Tibial artery (tissue), 4 donors: Measurements from ENCODE around the gene TNS3.
A peak's percentile ranks its signal among the peaks of the same experiment; 100 is the strongest.

ENCODE experiments used
- DNase-seq, 2 donors: peaks; one replicate each; pipeline ENCODE4 v3.0.0-alpha.2; 2019
- H3K27ac ChIP-seq, 2 donors: fragments of 200-600 bp; sonication (generic) in 1 of 2; 1 replicate in 1 of 2; 2 replicates in 1 of 2; pipeline ENCODE4 v1.5.1; 2018 to 2019; ENCODE audit warnings: mild to moderate bottlenecking in 1 of 2
- H3K27me3 ChIP-seq, 2 donors: fragments of 200-600 bp; sonication (generic) in 1 of 2; one replicate each; pipeline versions ENCODE4 v1.5.1 to v1.6.0; 2016 to 2019
- H3K36me3 ChIP-seq, 3 donors: fragments of 200-600 bp; sonication (generic) in 2 of 3; one replicate each; pipeline ENCODE4 v1.5.1; 2016 to 2019; ENCODE audit warnings: mild to moderate bottlenecking in 2 of 3
- H3K4me1 ChIP-seq, 4 donors: fragments of 200-600 bp; sonication (generic) in 2 of 4; 1 replicate in 3 of 4; 2 replicates in 1 of 4; pipeline ENCODE4 v1.5.1; 2016 to 2019
- H3K4me3 ChIP-seq, 2 donors: fragments of 200-600 bp; sonication (generic) in 1 of 2; 1 replicate in 1 of 2; 2 replicates in 1 of 2; pipeline ENCODE4 v1.5.1; 2018 to 2019; ENCODE audit warnings: mild to moderate bottlenecking in 2 of 2
- H3K9me3 ChIP-seq, 3 donors: fragments of 200-600 bp; sonication (generic) in 1 of 3; one replicate each; pipeline ENCODE4 v1.5.1; 2016 to 2019
- intact Hi-C: fragments of 100-400 bp; cut with DNase I; formaldehyde crosslinking; loops from one replicate; pipeline ENCODE4 v1.15.0; 2023; ENCODE audit warnings: low total_unique reads
- TF ChIP-seq, protein P1 (sequence below), 2 experiments: fragments of 200-600 bp in 1 of 2; fragments of 450-650 bp in 1 of 2; IDR thresholded peaks; one replicate each; pipeline ENCODE4 v1.5.1; 2017 to 2019; ENCODE audit warnings: antibody characterized with exemption in 2 of 2, mild to moderate bottlenecking in 1 of 2, moderate library complexity in 1 of 2

The TNS3 gene

GRCh38 chr7:47622946-47623640, 41.2 kb upstream of the TNS3 start:
- no peaks in the 10 kb centered on the region for H3K27me3 ChIP-seq
- intact Hi-C loops: no loop called here
- H3K36me3 ChIP-seq: no peaks in the 10 kb centered on the region
- H3K9me3 ChIP-seq: no peaks in the 10 kb centered on the region
- peaks cover 3 to 49% (median 27%) of the 10 kb centered on the region in 4 donors for H3K4me1 ChIP-seq
- TF ChIP-seq, protein P1, sequence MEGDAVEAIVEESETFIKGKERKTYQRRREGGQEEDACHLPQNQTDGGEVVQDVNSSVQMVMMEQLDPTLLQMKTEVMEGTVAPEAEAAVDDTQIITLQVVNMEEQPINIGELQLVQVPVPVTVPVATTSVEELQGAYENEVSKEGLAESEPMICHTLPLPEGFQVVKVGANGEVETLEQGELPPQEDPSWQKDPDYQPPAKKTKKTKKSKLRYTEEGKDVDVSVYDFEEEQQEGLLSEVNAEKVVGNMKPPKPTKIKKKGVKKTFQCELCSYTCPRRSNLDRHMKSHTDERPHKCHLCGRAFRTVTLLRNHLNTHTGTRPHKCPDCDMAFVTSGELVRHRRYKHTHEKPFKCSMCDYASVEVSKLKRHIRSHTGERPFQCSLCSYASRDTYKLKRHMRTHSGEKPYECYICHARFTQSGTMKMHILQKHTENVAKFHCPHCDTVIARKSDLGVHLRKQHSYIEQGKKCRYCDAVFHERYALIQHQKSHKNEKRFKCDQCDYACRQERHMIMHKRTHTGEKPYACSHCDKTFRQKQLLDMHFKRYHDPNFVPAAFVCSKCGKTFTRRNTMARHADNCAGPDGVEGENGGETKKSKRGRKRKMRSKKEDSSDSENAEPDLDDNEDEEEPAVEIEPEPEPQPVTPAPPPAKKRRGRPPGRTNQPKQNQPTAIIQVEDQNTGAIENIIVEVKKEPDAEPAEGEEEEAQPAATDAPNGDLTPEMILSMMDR (IDR thresholded peaks at IDR 0.05): no peak
- peak in 1 of 2 donors; percentile 41 for DNase-seq
- no peak overlapping the region for H3K4me3 ChIP-seq
- H3K27ac ChIP-seq: peak overlapping the region; percentile 74 to 77

DNA sequence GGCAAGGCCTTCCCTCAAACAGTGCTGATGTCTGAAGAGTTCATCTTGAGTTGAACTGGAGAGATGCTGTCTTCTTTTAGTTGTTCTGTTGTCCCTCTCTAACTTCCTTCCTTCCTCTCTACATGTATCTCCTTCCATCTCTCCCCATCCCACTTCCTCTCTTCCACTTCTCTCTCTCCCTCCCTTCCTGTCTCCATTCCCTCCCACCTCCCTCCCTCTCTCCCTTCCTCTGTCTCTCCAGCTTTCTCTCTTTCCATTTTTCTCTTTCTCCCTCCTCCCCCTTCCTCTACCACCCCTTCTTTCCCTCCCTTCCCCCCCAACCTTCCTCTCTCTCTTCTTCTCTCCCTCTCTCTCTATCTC, 40.7 kb upstream of the TNS3 start:
- intact Hi-C loops: no loop called here
- TF ChIP-seq, protein P1 (IDR thresholded peaks at IDR 0.05): no peak
- Histone ChIP-seq H3K4me3 (no peak overlapping the region), H3K4me1 (peaks cover 3 to 44% (median 27%) of the 10 kb centered on the region in 4 donors), H3K9me3 (no peaks in the 10 kb centered on the region), H3K27ac (peak overlapping the region; percentile 74 to 77), H3K36me3 (no peaks in the 10 kb centered on the region), H3K27me3 (no peaks in the 10 kb centered on the region)
- DNase-seq: no peak

DNA sequence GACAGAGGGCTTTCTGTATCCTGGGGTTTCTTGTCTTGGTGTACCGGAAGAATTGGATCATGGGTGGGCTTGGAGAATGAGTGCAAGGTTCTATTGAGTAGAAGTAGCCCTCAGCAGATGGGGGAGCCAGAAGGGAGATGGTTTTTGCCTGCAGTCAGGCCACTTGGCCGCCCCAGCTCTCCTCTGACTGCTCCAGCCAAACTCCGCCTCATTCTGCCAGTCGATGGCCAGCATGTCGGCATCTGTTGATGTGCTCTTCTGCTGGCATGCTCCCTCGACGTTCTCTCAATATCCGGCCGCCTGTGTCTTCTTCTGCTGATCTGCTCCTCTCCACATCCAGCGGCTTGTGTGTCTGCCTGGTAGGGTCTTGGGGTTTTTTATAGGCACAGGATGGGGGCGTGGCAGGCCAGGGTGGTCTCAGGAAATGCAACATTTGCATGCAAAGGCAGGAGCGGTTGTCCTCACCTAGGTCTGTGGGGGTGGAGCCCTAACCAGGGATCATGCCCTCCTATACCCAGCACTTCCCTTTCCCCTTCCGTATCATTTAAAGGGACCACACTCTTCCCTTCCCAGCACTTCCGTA, 40.2 kb upstream of the TNS3 start:
- Histone ChIP-seq H3K27ac (peak overlapping the region; percentile 74 to 77), H3K36me3 (no peaks in the 10 kb centered on the region), H3K4me1 (peaks cover 3 to 41% (median 27%) of the 10 kb centered on the region in 4 donors), H3K4me3 (no peak overlapping the region), H3K27me3 (no peaks in the 10 kb centered on the region), H3K9me3 (no peaks in the 10 kb centered on the region)
- DNase-seq: no peak
- intact Hi-C loops: no loop called here
- TF ChIP-seq, protein P1 (IDR thresholded peaks at IDR 0.05): no peak

GRCh38 chr7:47621347-47621746, 39.4 kb upstream of the TNS3 start:
- TF ChIP-seq, protein P1 (IDR thresholded peaks at IDR 0.05): no peak
- DNase-seq: no peak
- Histone ChIP-seq H3K4me1 (peaks cover 3 to 41% (median 27%) of the 10 kb centered on the region in 4 donors), H3K9me3 (no peaks in the 10 kb centered on the region), H3K4me3 (no peak overlapping the region), H3K36me3 (no peaks in the 10 kb centered on the region), H3K27me3 (no peaks in the 10 kb centered on the region), H3K27ac (peak overlapping the region; percentile 74 to 77)
- intact Hi-C loops: no loop called here

DNA sequence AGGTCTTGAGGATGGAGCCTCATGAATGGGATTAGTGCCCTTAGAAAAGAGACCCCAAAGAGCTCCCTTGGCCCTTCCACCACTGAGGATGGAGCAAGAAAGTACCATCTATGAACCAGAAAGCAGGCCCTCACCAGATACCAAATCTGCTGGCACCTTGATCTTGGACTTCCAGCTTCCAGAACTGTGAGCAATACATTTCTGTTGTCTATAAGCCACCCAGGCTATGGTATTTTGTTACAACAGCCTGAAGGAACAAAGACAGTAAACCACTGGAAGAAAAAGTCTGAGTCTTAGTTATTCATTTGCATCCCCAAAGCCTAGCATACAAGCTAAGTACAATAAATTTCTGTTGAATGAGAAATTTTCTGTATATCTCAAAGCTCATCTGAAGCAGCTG, 37.9 kb upstream of the TNS3 start:
- peaks cover 3 to 41% (median 27%) of the 10 kb centered on the region in 4 donors for H3K4me1 ChIP-seq
- no peaks in the 10 kb centered on the region for H3K36me3 ChIP-seq
- H3K9me3 ChIP-seq: no peaks in the 10 kb centered on the region
- intact Hi-C loops: no loop called here
- DNase-seq: no peak
- no peak overlapping the region for H3K27ac ChIP-seq
- TF ChIP-seq, protein P1 (IDR thresholded peaks at IDR 0.05): no peak
- no peaks in the 10 kb centered on the region for H3K27me3 ChIP-seq
- H3K4me3 ChIP-seq: no peak overlapping the region
